ENCODE measurements around the gene ESM1.

GRCh38 chr5:54965806-54966205 is 19.6 kb downstream of the ESM1 start:
- no peak for TF ChIP-seq YY1 (IDR thresholded peaks at IDR 0.05; ENCODE audit: low read depth, low read length)
- no peak for TF ChIP-seq NRF1 (IDR thresholded peaks at IDR 0.05; ENCODE audit: low read depth, low read length)
- TF ChIP-seq EZH2 (IDR thresholded peaks at IDR 0.05; ENCODE audit: low read depth, low read length, severe bottlenecking) = no peak
- no peak for TF ChIP-seq SIN3A (conservative IDR thresholded peaks at IDR 0.05 in 1 of 2, IDR thresholded peaks at IDR 0.05 in 1 of 2; ENCODE audit: low read depth in 1 of 2, low read length in 2 of 2)
- TF ChIP-seq POLR2AphosphoS5 (IDR thresholded peaks at IDR 0.05; ENCODE audit: low read depth, low read length) = no peak
- TF ChIP-seq POLR2A (IDR thresholded peaks at IDR 0.05; ENCODE audit: control extremely low read depth in 1 of 2, low read depth in 2 of 2, low read length in 2 of 2) = no peak
- TF ChIP-seq CTCF (IDR thresholded peaks at IDR 0.05; ENCODE audit: control extremely low read depth in 1 of 3, insufficient read depth in 1 of 3, low read depth in 1 of 3, low read length in 3 of 3) = no peak
- TF ChIP-seq RFX5 (IDR thresholded peaks at IDR 0.05; ENCODE audit: borderline replicate concordance, low read depth, low read length) = no peak

Measured in H1 (cell line).